ENCODE measurements around the gene ITGB2. TPM values are rescaled to one million over a fixed set of nuclear protein-coding genes. Genes with fewer than 3 reads are reported as not detected.
"Not testable (repeated sequence)": the region's sequence is repeated elsewhere in the genome, so short reads cannot be mapped to it uniquely, and the experiment has no call there.

The ITGB2 gene
- total and polyA plus RNA-seq, 5 donors: 11.9 to 46.5 (median 27.1) TPM

DNA sequence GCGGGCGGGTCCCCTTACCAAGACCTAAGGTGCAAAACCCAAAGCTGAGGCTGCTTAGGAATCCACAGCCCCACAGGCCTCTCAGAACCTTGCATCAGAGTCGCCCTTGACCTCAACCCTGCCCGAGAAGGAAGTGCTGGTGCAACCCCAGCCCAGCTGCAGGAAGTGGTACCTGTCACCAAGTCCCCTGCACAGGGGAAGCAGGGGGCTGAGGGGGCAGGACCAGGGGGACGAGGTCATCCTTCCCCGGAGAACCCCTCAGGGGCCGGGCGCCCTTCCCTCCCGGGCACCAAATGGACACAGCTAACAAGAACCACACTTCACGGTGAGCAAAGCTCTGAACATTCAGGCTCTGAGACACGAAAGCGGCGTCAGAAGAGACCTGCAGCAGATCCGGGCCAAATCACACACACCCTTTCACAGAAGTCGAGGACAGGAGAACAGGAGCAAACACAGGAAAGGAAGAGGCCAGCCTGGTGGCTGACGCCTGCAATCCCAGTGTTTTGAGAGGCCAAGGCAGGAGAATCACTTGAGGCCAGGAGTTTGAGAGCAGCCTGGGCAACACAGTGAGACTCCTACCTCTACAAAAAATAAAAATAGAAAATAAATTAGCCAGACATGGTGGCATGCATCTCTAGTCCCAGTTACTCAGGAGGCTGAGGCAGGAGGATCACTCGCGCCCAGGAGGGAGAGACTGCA, 6.4 kb downstream of the ITGB2 start:
- Histone ChIP-seq H3K4me3 (ENCODE audit: low read length) (no peak overlapping the region), H3K9me3 (ENCODE audit: control insufficient read depth, low read length) (no peaks in the 10 kb centered on the region), H3K27ac (ENCODE audit: low read length) (no peak overlapping the region), H3K27me3 (ENCODE audit: control insufficient read depth, insufficient read depth) (no peaks in the 10 kb centered on the region), H3K4me1 (ENCODE audit: control insufficient read depth, insufficient read depth, low read length) (no peaks in the 10 kb centered on the region)
- 79% methylated on average over 18 of the region's 18 CpGs for WGBS
- intact Hi-C loops (cut with DNase I): no loop called here
- ATAC-seq: peak in 1 of 2 donors; percentile 43
- DNase-seq: peak; percentile 52 to 69 (median 68)

DNA sequence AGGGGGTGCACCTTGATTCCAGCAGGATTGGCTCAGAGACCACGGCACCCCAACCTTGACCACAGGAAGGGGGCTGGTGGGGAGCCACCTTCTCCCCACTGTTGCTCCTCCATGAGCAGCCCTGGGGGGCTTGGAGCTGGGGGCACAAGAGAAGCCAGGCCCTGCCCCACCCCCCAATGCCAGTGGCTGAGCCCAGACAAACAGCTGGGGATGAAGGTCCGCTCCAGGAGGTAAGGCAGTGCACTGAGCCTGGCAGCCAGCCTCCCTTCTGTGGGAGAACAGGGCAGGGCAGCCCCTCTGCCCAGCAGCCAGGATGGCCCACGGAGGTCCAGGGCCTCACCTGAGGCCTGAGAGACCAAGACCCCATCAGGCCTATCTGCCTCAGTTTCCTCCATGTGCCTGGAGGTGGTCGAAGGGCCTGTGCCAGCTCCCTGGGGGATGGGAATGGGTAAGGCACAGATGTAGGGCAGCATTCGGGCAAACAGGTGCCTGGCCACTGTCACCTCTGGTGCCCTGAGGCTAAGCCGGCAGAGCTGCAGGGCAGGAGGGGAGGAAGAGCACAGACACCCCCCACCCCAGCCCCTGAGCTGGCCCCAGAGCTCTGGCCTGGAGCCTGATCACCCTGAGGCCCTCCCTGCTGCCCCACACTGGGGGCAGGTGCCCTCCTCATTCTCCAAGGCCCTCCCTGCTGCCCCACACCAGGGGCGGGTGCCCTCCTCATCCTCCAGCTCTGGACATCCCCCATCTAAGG, 7.1 kb downstream of the ITGB2 start:
- Histone ChIP-seq H3K4me1 (ENCODE audit: control insufficient read depth, insufficient read depth, low read length) (no peaks in the 10 kb centered on the region), H3K27ac (ENCODE audit: low read length) (no peak overlapping the region), H3K4me3 (ENCODE audit: low read length) (no peak overlapping the region), H3K27me3 (ENCODE audit: control insufficient read depth, insufficient read depth) (no peaks in the 10 kb centered on the region), H3K9me3 (ENCODE audit: control insufficient read depth, low read length) (no peaks in the 10 kb centered on the region)
- 84% methylated on average over 7 of the region's 7 CpGs for WGBS
- no peak for ATAC-seq
- peak in 2 of 3 donors; percentile 40 to 44 for DNase-seq
- intact Hi-C loops (cut with DNase I): no loop called here

DNA sequence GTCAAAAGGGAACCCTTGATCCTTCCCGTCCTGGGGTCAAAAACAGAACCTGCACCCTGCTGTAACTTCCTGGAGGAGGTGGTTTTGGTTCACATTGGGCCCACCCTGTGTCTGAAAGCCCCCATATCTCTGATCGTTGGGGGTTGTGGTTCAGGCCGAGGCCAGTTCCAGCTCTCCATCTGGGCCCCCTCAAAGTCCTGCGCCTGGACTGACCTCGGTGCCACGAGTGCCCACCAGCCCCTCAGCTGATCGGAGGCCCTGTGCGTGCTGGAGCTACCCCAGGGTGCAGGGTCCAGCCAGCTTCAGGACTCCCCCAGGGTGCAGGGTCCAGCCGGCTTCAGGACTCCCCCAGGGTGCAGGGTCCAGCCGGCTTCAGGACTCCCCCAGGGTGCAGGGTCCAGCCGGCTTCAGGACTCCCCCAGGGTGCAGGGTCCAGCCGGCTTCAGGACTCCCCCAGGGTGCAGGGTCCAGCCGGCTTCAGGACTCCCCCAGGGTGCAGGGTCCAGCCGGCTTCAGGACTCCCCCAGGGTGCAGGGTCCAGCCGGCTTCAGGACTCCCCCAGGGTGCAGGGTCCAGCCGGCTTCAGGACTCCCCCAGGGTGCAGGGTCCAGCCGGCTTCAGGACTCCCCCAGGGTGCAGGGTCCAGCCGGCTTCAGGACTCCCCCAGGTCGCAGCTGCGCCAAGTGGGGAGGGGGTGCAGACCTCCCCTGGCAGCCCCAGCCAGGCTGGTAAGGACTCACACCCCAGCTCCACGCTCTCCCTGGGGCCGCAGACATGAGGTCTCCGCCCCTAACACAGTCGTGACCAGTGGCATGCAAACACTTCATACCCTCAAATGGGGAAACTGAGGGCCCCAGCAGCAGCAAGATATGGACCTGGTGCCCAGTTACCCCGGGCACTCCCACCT, 7.9 kb downstream of the ITGB2 start:
- H3K4me3 ChIP-seq (ENCODE audit: low read length); H3K4me1 ChIP-seq (ENCODE audit: control insufficient read depth, insufficient read depth, low read length); intact Hi-C loops (cut with DNase I); H3K27me3 ChIP-seq (ENCODE audit: control insufficient read depth, insufficient read depth); H3K9me3 ChIP-seq (ENCODE audit: control insufficient read depth, low read length); ATAC-seq; H3K27ac ChIP-seq (ENCODE audit: low read length): not testable (repeated sequence)
- DNase-seq: peak in 2 of 3 donors; percentile 38 to 48
- 80% methylated on average over 19 of the region's 25 CpGs for WGBS

- no peak overlapping the region for H3K27ac ChIP-seq (ENCODE audit: low read length)
- WGBS: 76% methylated on average over 8 of the region's 8 CpGs
- DNase-seq: peak in 2 of 3 donors; percentile 20 to 53
- intact Hi-C loops (cut with DNase I): no loop called here
- no peaks in the 10 kb centered on the region for H3K9me3 ChIP-seq (ENCODE audit: control insufficient read depth, low read length)
- no peak overlapping the region for H3K4me3 ChIP-seq (ENCODE audit: low read length)
- H3K27me3 ChIP-seq (ENCODE audit: control insufficient read depth, insufficient read depth): no peaks in the 10 kb centered on the region
- no peaks in the 10 kb centered on the region for H3K4me1 ChIP-seq (ENCODE audit: control insufficient read depth, insufficient read depth, low read length)
- ATAC-seq: peak in 1 of 2 donors; percentile 12
Observed at GRCh38 chr21:44912158-44912473, 8.6 kb downstream of the ITGB2 start.

- 56% methylated on average over 19 of the region's 19 CpGs for WGBS
Observed at GRCh38 chr21:44911384-44912157, 9.1 kb downstream of the ITGB2 start.

DNA sequence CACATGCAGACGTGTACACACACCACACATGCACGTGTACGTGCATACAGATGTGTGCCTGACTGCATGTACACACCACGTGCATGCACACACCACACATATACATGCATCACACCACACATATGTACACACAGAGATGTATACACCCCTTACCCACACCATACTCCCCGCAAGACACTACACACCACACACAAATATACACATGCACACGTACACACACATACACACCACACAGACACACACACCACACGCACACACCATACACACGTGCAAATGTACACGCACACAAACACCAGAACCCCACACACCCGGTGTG, 9.7 kb downstream of the ITGB2 start:
- WGBS: 76% methylated on average over 10 of the region's 10 CpGs
- DNase-seq (no peak), ATAC-seq (no peak)
- H3K27me3 ChIP-seq (ENCODE audit: control insufficient read depth, insufficient read depth): no peaks in the 10 kb centered on the region
- no peaks in the 10 kb centered on the region for H3K9me3 ChIP-seq (ENCODE audit: control insufficient read depth, low read length)
- no peak overlapping the region for H3K4me3 ChIP-seq (ENCODE audit: low read length)
- intact Hi-C loops (cut with DNase I): no loop called here
- no peak overlapping the region for H3K27ac ChIP-seq (ENCODE audit: low read length)
- no peaks in the 10 kb centered on the region for H3K4me1 ChIP-seq (ENCODE audit: control insufficient read depth, insufficient read depth, low read length)

More at GRCh38 chr21:44911384-44912157, 9.1 kb downstream of the ITGB2 start:
- H3K4me1 ChIP-seq (ENCODE audit: control insufficient read depth, insufficient read depth, low read length): no peaks in the 10 kb centered on the region
- ATAC-seq (peak; percentile 70 to 75), DNase-seq (peak; percentile 58 to 90 (median 89))
- no peaks in the 10 kb centered on the region for H3K9me3 ChIP-seq (ENCODE audit: control insufficient read depth, low read length)
- no peak overlapping the region for H3K4me3 ChIP-seq (ENCODE audit: low read length)
- no peak overlapping the region for H3K27ac ChIP-seq (ENCODE audit: low read length)
- H3K27me3 ChIP-seq (ENCODE audit: control insufficient read depth, insufficient read depth): no peaks in the 10 kb centered on the region
- intact Hi-C loops (cut with DNase I): no loop called here

DNA sequence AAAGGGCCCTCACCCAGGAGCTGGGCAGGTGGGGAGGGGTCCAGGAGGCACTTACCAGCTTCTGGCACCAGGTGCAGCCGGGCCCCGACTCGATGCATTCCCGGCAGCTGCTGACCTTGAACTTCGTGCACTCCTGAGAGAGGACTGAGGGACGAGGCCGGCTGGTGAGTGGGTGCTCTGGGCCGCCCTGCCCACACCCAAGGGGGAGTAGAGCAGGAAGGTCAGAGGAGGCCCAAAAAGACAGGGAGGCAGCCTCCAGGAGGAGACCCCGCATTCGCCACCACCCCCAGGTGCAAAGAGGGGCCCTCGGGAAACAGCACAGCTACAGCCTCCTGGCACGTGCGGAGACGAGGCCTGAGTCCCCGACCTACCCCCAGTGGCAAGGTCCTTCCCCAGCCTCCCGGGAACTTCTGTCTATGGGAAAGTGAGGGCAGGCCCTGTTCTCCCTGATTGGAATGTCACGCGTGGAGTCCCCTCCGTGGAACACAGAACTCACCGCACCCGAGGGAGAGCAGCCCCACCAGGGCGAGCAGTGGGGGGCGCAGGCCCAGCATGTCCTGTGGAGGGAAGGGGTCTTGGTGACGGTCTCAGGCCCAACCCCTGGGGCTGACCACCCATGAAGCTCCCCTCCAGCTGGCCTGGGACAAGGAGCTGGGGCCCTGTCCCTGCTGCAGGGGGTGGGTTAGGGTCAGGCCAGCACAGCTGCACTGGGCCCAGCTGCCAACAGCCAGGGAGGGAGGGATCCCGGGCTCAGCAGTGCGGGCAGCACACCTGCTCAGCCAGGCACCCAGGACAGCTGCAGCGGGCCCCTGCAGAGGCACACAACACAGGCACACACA, 10.3 kb downstream of the ITGB2 start:
- intact Hi-C loops (cut with DNase I): no loop called here
- no peaks in the 10 kb centered on the region for H3K4me1 ChIP-seq (ENCODE audit: control insufficient read depth, insufficient read depth, low read length)
- no peaks in the 10 kb centered on the region for H3K27me3 ChIP-seq (ENCODE audit: control insufficient read depth, insufficient read depth)
- no peak for ATAC-seq
- no peaks in the 10 kb centered on the region for H3K9me3 ChIP-seq (ENCODE audit: control insufficient read depth, low read length)
- no peak overlapping the region for H3K27ac ChIP-seq (ENCODE audit: low read length)
- WGBS: 84% methylated on average over 27 of the region's 27 CpGs
- peak in 2 of 3 donors; percentile 37 to 57 for DNase-seq
- H3K4me3 ChIP-seq (ENCODE audit: low read length): no peak overlapping the region

DNA sequence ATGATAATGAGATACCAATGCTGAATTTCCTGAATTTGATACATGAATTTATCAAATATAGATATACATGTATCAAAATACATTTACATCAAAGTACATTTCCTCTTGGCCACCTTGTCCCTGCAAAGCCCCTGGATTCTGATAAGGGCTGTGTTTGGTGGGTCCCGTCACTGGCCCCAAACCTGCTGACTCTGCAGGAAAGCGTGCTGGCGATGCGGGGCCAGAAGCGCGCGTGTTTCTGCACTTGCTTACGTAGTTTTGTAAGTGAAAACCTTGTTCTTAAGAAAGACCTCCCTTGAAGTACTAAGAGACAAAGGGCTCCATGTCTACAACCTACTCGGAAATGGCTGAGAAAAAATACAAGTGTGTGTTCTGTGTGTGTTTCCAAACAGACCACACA, 11.0 kb downstream of the ITGB2 start:
- DNase-seq (no peak), ATAC-seq (no peak)
- no peak overlapping the region for H3K27ac ChIP-seq (ENCODE audit: low read length)
- no peak overlapping the region for H3K4me3 ChIP-seq (ENCODE audit: low read length)
- no peaks in the 10 kb centered on the region for H3K9me3 ChIP-seq (ENCODE audit: control insufficient read depth, low read length)
- WGBS: 87% methylated on average over 9 of the region's 9 CpGs
- no peaks in the 10 kb centered on the region for H3K27me3 ChIP-seq (ENCODE audit: control insufficient read depth, insufficient read depth)
- H3K4me1 ChIP-seq (ENCODE audit: control insufficient read depth, insufficient read depth, low read length): no peaks in the 10 kb centered on the region
- intact Hi-C loops (cut with DNase I): no loop called here

DNA sequence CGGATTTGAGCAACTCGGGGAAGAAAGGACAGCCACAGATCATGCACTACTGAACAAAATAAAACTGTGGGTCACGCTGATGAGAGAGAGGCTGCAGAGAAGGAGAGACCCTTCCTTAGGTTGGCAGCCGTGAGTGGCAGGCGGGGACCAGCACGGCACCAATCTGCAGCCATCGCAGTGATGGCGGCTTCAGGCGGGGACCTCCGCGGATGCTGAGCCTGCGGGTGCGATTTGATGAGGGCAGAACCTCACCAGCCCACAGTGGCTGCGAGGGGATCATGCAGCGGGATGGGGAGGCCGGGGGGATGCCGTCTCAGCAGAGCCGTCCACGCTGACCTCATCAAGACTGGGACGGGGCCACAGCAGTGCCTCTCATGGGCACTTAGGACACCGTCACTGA, 11.8 kb downstream of the ITGB2 start:
- intact Hi-C loops (cut with DNase I): no loop called here
- H3K4me3 ChIP-seq (ENCODE audit: low read length): no peak overlapping the region
- ATAC-seq (no peak), DNase-seq (peak in 2 of 3 donors; percentile 42 to 45)
- no peak overlapping the region for H3K27ac ChIP-seq (ENCODE audit: low read length)
- 87% methylated on average over 21 of the region's 21 CpGs for WGBS
- no peaks in the 10 kb centered on the region for H3K27me3 ChIP-seq (ENCODE audit: control insufficient read depth, insufficient read depth)
- H3K9me3 ChIP-seq (ENCODE audit: control insufficient read depth, low read length): no peaks in the 10 kb centered on the region
- no peaks in the 10 kb centered on the region for H3K4me1 ChIP-seq (ENCODE audit: control insufficient read depth, insufficient read depth, low read length)
